Measurements from ENCODE around the gene FAM181A.

DNA sequence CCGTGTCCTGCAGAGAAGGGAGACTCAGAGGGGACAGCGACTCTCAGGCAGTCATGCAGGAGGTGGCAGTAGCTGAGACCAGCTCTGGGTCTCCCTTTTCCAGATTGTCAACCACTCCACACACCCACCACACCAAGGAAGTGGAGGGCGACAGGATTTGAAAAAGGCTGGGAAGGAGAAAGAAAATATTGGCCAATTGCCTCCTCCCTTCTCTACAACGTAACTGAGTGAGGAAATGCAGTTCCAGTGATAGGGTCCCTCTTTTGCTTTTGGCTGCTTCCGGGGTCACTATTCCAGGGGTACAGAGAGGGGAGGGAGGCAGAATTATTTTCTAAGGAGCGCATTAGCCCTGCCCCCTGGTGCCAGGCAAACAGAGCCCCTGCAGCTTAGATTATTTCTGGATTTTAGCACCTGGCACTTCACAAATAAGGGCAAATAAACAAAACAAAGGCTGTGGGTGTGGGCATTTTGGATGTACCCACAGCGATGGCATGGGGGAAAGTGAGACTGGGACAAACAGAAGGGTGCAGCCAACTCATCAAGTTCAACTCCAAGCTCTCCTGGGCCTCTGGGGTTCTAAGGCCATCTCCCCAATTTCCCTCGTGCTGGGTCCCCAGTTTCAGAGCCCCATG, 28.8 kb downstream of the FAM181A start:
- TF ChIP-seq POLR2AphosphoS5 (IDR thresholded peaks at IDR 0.05; ENCODE audit: low read depth) = no peak
- TF ChIP-seq, protein P1, sequence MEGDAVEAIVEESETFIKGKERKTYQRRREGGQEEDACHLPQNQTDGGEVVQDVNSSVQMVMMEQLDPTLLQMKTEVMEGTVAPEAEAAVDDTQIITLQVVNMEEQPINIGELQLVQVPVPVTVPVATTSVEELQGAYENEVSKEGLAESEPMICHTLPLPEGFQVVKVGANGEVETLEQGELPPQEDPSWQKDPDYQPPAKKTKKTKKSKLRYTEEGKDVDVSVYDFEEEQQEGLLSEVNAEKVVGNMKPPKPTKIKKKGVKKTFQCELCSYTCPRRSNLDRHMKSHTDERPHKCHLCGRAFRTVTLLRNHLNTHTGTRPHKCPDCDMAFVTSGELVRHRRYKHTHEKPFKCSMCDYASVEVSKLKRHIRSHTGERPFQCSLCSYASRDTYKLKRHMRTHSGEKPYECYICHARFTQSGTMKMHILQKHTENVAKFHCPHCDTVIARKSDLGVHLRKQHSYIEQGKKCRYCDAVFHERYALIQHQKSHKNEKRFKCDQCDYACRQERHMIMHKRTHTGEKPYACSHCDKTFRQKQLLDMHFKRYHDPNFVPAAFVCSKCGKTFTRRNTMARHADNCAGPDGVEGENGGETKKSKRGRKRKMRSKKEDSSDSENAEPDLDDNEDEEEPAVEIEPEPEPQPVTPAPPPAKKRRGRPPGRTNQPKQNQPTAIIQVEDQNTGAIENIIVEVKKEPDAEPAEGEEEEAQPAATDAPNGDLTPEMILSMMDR (conservative IDR thresholded peaks at IDR 0.05; ENCODE audit: low read depth in 2 of 2) = no peak
- no peak for TF ChIP-seq ZNF114 (CRISPR knock-in tag; IDR thresholded peaks at IDR 0.05)
- TF ChIP-seq EZH2 (IDR thresholded peaks at IDR 0.05; ENCODE audit: low read depth, unreplicated experiment) = no peak
- no peak for TF ChIP-seq EZH2phosphoT487 (IDR thresholded peaks at IDR 0.05; ENCODE audit: unreplicated experiment)
